ENCODE results near the gene PDE6H.

Gene PDE6H

GRCh38 chr12:14964406-14964805 is 8.4 kb upstream of the PDE6H start:
- DNase-seq (ENCODE audit: low read depth), result no peak
- H3K4me3 ChIP-seq (ENCODE audit: low read depth, low read length), result no peak overlapping the region
- no peak for TF ChIP-seq CTCF (IDR thresholded peaks at IDR 0.05; ENCODE audit: low read depth, low read length, missing control alignments)

- DNase-seq (ENCODE audit: low read depth), result no peak
- TF ChIP-seq CTCF (IDR thresholded peaks at IDR 0.05; ENCODE audit: low read depth, low read length, missing control alignments), result no peak
- H3K4me3 ChIP-seq (ENCODE audit: low read depth, low read length), result no peak overlapping the region
Observed at GRCh38 chr12:14965221-14965620, 7.6 kb upstream of the PDE6H start.

GRCh38 chr12:14968478-14968877 is 4.4 kb upstream of the PDE6H start:
- H3K4me3 ChIP-seq (ENCODE audit: low read depth, low read length), result no peak overlapping the region
- TF ChIP-seq CTCF (IDR thresholded peaks at IDR 0.05; ENCODE audit: low read depth, low read length, missing control alignments), result no peak
- no peak for DNase-seq (ENCODE audit: low read depth)

GRCh38 chr12:14970473-14970872 is 2.4 kb upstream of the PDE6H start:
- H3K4me3 ChIP-seq (ENCODE audit: low read depth, low read length), result no peak overlapping the region
- TF ChIP-seq CTCF (IDR thresholded peaks at IDR 0.05; ENCODE audit: low read depth, low read length, missing control alignments), result no peak
- no peak for DNase-seq (ENCODE audit: low read depth)

GRCh38 chr12:14974633-14975032 is 1.8 kb downstream of the PDE6H start:
- no peak for TF ChIP-seq CTCF (IDR thresholded peaks at IDR 0.05; ENCODE audit: low read depth, low read length, missing control alignments)
- DNase-seq (ENCODE audit: low read depth), result no peak
- H3K4me3 ChIP-seq (ENCODE audit: low read depth, low read length), result no peak overlapping the region

GRCh38 chr12:14975457-14975856 is 2.6 kb downstream of the PDE6H start:
- TF ChIP-seq CTCF (IDR thresholded peaks at IDR 0.05; ENCODE audit: low read depth, low read length, missing control alignments), result no peak
- H3K4me3 ChIP-seq (ENCODE audit: low read depth, low read length), result no peak overlapping the region

GRCh38 chr12:14976658-14977057 is 3.8 kb downstream of the PDE6H start:
- TF ChIP-seq CTCF (IDR thresholded peaks at IDR 0.05; ENCODE audit: low read depth, low read length, missing control alignments), result no peak
- H3K4me3 ChIP-seq (ENCODE audit: low read depth, low read length), result no peak overlapping the region

More at GRCh38 chr12:14975457-14975856, 2.6 kb downstream of the PDE6H start:
- no peak for DNase-seq (ENCODE audit: low read depth)

More at GRCh38 chr12:14976658-14977057, 3.8 kb downstream of the PDE6H start:
- no peak for DNase-seq (ENCODE audit: low read depth)
